ENCODE measurements around the gene ALDH1A1. TPM values are rescaled to one million over a fixed set of nuclear protein-coding genes. Genes with fewer than 3 reads are reported as not detected.
"Not testable (repeated sequence)": the region's sequence is repeated elsewhere in the genome, so short reads cannot be mapped to it uniquely, and the experiment has no call there.

The ALDH1A1 gene
- total RNA-seq, 1 donor from 2014 or later: 527 TPM

DNA sequence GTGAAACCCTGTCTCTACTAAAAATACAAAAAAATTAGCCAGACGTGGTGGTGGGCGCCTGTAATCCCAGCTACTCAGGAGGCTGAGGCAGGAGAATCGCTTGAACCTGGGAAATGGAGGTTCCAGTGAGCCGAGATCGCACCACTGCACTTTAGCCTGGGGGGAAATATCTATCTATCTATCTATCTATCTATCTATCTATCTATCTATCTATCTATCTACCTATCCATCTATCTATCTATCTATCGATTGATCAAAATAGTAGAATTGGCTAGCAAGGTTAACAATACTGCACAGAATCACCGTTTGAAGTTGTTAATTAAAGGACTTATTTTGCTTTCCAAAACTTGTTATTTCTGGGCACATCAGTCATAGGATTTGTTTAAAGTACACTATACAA lies 90.1 kb downstream of the ALDH1A1 start:
- DNase-seq (ENCODE audit: low spot score); ATAC-seq: not testable (repeated sequence)

- DNase-seq (ENCODE audit: low spot score) (peak; percentile 87), ATAC-seq (peak; percentile 94)
Measured at GRCh38 chr9:72858089-72858912, 94.6 kb downstream of the ALDH1A1 start.

DNA sequence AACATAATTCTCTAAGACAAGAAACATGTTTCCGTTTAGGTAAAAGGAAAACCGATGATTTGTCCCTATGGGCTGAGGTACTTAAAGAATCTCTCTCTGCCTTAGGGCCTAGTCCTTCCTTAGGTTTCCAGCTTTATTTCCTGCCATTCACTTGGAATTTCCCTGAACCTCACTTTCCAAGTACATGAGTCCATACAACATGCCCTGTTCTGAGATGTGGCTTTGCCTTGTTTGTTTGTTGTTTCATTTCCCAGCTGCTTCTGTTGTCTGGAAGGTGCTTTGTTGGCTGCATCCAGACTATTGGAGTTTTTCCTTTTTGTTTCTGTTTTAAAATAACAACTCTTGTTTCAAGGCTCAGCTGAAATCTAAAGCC lies 95.2 kb downstream of the ALDH1A1 start:
- no peak for DNase-seq (ENCODE audit: low spot score)
- peak; percentile 22 for ATAC-seq

DNA sequence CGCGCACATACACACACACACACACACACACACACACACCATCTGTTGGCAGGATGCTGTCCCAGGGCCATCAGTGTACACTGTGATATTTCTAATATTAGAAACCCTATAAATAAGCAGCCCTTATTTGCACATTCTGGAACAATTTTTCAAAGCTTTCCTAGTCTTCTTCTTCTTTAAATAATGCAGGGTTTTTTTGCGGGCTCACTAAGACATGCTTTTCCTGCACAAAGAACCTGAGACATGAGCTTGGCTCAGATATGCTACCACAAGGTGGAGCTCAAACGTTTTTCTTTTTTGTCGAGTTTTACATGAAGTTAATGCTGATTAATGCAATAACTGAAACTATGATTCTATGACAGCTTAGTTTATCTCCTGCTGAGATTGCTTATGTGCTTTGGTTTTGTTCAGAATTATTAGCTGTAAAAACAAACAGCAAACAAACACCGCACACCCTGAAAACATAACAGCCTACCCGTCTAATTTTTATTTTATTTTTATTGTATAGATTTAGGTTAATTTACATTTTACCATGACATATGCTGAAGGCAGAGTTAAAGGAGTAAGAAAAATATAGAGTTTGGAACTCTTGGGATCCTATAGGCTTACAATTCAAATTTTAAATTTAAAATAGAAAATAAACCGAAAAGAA lies 95.8 kb downstream of the ALDH1A1 start:
- DNase-seq (ENCODE audit: low spot score): no peak

GRCh38 chr9:72855890-72856523 lies 96.8 kb downstream of the ALDH1A1 start:
- DNase-seq (ENCODE audit: low spot score): no peak
- no peak for ATAC-seq

More for the DNA sequence above, 95.8 kb downstream of the ALDH1A1 start:
- peak; percentile 74 for ATAC-seq

GRCh38 chr9:72855321-72855720 lies 97.5 kb downstream of the ALDH1A1 start:
- DNase-seq (ENCODE audit: low spot score): no peak
- ATAC-seq: no peak

Other genes with a start within 250 kb of the ALDH1A1 start
- gene ANXA1, start 198.8 kb upstream of the ALDH1A1 start, total RNA-seq: 3.7 TPM

Measured in left lobe of liver (tissue), 2 donors.